NB4 (cell line): ENCODE results near the gene SYNM.

ENCODE experiments used
- MYC ChIP-seq: IDR thresholded peaks from 2 replicates; pipeline ENCODE4 v1.6.1; 2011; ENCODE audit warnings: low read depth, low read length
- POLR2A ChIP-seq: IDR thresholded peaks from 2 replicates; pipeline ENCODE4 v1.6.1; 2011; ENCODE audit warnings: mild to moderate bottlenecking; ENCODE audit not compliant: insufficient read length; ENCODE audit errors: extremely low read depth
- TF ChIP-seq, protein P1 (sequence below): IDR thresholded peaks from one replicate; pipeline ENCODE4 v1.5.1; 2012; ENCODE audit warnings: low read depth, low read length
- TF ChIP-seq, protein P2 (sequence below): IDR thresholded peaks from 2 replicates; pipeline ENCODE4 v1.6.1; 2011; ENCODE audit warnings: low read depth, low read length

DNA sequence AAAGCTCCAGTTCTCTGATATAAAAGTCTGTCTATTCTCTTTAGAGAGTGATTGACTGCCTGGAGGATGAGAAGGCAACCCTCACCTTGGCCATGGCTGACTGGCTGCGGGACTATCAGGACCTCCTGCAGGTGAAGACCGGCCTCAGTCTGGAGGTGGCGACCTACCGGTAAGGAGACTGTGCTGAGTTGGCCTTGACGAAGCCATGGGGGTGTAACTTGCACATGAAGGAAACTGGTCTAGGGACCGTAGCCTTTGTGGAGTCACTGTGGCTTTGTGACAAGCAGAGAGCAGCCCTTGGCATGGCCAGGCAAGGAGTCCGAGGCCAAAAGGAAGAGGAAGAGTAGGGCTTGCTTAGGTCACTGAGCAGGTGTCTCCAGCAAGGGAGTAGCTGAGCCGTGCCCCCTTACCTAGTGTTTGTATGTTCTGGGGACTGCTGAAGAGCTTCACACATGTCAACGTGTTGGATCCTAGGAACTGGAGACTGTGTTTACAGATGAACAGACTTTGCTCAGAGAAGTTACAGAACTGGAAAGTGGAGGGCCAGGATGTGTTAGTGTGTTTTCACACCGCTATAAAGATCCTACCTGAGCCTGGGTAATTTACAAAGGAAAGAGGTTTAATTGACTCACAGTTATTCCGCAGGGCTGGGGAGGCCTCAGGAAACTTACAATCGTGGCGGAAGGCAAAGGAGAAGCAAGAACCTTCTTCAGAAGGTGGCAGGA is 8.8 kb downstream of the SYNM start:
- TF ChIP-seq, protein P1, sequence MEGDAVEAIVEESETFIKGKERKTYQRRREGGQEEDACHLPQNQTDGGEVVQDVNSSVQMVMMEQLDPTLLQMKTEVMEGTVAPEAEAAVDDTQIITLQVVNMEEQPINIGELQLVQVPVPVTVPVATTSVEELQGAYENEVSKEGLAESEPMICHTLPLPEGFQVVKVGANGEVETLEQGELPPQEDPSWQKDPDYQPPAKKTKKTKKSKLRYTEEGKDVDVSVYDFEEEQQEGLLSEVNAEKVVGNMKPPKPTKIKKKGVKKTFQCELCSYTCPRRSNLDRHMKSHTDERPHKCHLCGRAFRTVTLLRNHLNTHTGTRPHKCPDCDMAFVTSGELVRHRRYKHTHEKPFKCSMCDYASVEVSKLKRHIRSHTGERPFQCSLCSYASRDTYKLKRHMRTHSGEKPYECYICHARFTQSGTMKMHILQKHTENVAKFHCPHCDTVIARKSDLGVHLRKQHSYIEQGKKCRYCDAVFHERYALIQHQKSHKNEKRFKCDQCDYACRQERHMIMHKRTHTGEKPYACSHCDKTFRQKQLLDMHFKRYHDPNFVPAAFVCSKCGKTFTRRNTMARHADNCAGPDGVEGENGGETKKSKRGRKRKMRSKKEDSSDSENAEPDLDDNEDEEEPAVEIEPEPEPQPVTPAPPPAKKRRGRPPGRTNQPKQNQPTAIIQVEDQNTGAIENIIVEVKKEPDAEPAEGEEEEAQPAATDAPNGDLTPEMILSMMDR, result no peak
- TF ChIP-seq MYC (no peak), POLR2A (no peak)
- TF ChIP-seq, protein P2, sequence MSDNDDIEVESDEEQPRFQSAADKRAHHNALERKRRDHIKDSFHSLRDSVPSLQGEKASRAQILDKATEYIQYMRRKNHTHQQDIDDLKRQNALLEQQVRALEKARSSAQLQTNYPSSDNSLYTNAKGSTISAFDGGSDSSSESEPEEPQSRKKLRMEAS, result no peak
